Activated T-helper 1 cell treated with anti-CD3 and anti-CD28 coated beads, Interleukin-12 subunit alpha, Interleukin-12 subunit beta, Interleukin-2, Interleukin-4 antibody, amounts not matched to agents 30 ng/mL and 10 ng/mL and 1 ng/mL, durations not matched to agents 14 hours and 24 hours and 36 hours (primary cell): ENCODE results near the gene KCNA10. TPM values are rescaled to one million over a fixed set of nuclear protein-coding genes. Genes with fewer than 3 reads are reported as not detected.
A peak's percentile ranks its signal among the peaks of the same experiment; 100 is the strongest.
"Not testable (repeated sequence)": the region's sequence is repeated elsewhere in the genome, so short reads cannot be mapped to it uniquely, and the experiment has no call there.

Source experiments
- DNase-seq: peaks from one replicate; pipeline ENCODE4 v3.0.0; 2021; ENCODE audit warnings: low spot score
- H3K27ac Mint-ChIP-seq: one replicate; pipeline ENCODE4 v1.8.0; 2021; ENCODE audit warnings: mild to moderate bottlenecking, mixed read lengths
- H3K27me3 Mint-ChIP-seq: one replicate; pipeline ENCODE4 v1.8.0; 2022; ENCODE audit warnings: mild to moderate bottlenecking, moderate library complexity, mixed read lengths; ENCODE audit not compliant: insufficient read depth
- H3K36me3 Mint-ChIP-seq: one replicate; pipeline ENCODE4 v1.8.0; 2021; ENCODE audit warnings: low read depth, mixed read lengths
- H3K4me1 Mint-ChIP-seq: one replicate; pipeline ENCODE4 v1.8.0; 2021; ENCODE audit warnings: low read depth, mixed read lengths
- H3K4me3 Mint-ChIP-seq: one replicate; pipeline ENCODE4 v1.8.0; 2021; ENCODE audit warnings: mild to moderate bottlenecking, moderate library complexity, mixed read lengths
- H3K9me3 Mint-ChIP-seq: one replicate; pipeline ENCODE4 v1.8.0; 2021; ENCODE audit warnings: mixed read lengths
- intact Hi-C: fragments of 100-400 bp; cut with micrococcal nuclease; formaldehyde crosslinking; loops from one replicate; pipeline ENCODE4 v1.15.1; 2024
- total RNA-seq: library from RNA; stranded (reverse); gene quantifications from 2 replicates; pipeline ENCODE4 v1.2.3, GENCODE V29; 2022

The KCNA10 gene
- total RNA-seq, 1 donor from 2014 or later: not detected

DNA sequence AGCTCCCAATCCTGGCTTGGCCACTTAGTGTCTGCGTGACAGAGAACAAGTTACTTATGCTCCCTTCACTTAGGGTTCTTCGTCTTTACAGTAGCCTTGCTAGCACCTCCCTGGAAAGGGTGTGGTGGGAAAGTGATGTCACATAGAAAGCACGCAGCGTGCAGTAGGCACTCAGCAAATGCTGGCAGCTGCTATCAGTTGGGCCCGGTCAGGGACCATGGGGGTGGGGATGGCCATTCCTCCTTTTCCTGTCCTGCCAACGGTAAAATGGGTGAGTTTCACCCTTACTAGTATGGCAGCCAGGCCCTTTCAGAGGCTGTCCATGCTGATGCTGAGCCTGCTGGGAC is 6.2 kb upstream of the KCNA10 start:
- Mint-ChIP-seq H3K36me3 (no peaks in the 10 kb centered on the region), H3K27ac (no peak overlapping the region), H3K27me3 (peaks cover 25% of the 10 kb centered on the region), H3K9me3 (no peaks in the 10 kb centered on the region), H3K4me3 (no peak overlapping the region), H3K4me1 (peaks cover 7% of the 10 kb centered on the region)
- no peak for DNase-seq
- intact Hi-C loops: loop anchor here (10.0 kb wide), 1 partner anchor 170 kb away; no protein-coding TSS in a partner anchor

DNA sequence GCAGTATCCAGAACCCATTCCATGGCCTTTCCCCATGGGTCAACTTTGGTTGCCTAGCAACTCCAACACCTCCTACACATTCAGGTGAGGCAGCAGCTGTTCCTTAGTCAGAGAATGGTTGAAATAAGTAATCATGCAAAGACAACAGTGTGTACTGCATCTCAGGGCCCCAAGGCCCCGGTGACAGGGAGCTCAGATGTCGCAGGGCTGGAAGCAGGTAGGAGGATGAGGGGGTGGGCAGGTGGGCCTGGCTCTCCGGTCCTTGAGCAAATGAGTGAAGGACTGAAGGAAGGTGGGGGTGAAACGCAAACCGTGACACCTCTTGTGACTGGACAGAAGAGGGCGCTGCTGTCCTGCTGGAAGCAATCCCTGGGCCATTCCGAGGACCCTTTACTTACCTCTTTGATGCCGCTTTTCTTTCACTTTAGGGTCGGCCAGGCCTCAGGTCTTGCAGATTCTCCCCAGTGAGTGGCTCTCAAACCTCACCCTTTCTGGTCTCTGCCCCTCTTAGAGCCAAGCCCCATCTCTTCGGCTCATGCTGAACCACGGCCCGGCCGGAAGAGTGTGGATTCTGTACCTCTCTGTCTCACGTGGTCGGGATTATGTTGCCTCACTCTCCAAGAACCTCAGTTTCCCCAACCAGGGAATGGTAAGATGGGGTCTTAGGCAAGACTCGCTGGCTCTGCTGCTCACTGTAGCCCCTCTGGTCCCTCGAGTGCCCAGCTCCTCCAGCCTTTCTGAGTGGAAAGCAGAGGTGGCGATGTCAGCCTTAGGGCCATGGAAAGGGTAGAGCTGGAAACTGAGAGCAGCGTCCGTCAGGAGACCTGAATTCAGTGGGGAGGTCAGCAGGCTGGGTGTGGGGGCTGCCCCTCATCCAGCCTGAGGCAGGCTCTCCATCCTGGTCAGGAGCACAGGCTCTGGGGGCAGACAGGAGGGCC is 5.6 kb upstream of the KCNA10 start:
- peak; percentile 28 for DNase-seq
- no peaks in the 10 kb centered on the region for H3K36me3 Mint-ChIP-seq
- intact Hi-C loops: loop anchor here (1.0 to 10.0 kb wide), 4 partner anchors 91 to 257 kb away; no protein-coding TSS in a partner anchor
- peaks cover 7% of the 10 kb centered on the region for H3K4me1 Mint-ChIP-seq
- H3K27me3 Mint-ChIP-seq: peaks cover 25% of the 10 kb centered on the region
- H3K4me3 Mint-ChIP-seq: no peak overlapping the region
- no peak overlapping the region for H3K27ac Mint-ChIP-seq
- H3K9me3 Mint-ChIP-seq: no peaks in the 10 kb centered on the region

DNA sequence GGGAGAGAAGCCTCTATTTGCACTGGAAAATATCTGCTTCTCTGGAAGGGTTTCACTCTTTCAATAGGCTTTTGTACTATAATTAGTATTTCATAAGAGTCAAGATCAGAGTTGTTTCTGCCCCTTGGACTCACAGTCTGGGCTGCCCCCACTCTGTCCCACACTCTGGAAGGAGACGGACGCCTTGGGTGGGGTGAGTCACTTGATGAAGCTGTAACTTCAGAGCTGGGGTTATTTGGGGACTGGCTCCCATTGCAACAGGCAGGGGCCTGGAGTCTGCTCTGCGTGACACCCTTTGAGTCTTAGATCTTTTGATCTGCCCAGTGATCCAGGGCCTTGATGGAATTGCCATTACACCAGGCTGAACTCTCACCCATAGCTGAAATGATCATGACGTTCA is 4.0 kb upstream of the KCNA10 start:
- Mint-ChIP-seq H3K27ac (no peak overlapping the region), H3K36me3 (no peaks in the 10 kb centered on the region), H3K9me3 (no peaks in the 10 kb centered on the region), H3K4me3 (no peak overlapping the region), H3K27me3 (peaks cover 24% of the 10 kb centered on the region), H3K4me1 (peaks cover 7% of the 10 kb centered on the region)
- intact Hi-C loops: loop anchor here (10.0 kb wide), 1 partner anchor 172 kb away; no protein-coding TSS in a partner anchor
- DNase-seq: no peak

DNA sequence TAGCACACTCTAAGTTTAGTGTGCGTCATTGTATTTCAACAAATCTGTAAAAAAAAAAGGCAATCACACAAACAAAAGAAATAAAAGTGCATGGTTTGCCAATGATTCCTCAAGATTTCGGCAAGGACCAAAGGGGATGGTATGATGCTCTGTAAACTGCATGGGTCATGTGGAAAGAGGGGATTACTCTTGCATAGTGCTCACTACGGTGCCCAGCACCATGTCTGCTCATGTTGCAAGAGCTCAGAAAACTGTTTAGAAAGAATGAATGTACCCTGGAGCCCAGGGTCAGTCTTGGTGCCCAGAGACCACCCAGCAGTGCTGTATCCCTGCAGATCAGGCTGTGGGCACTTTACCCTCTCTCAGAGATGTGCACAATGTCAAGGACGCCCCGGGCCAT is 3.6 kb upstream of the KCNA10 start:
- Mint-ChIP-seq H3K9me3 (no peaks in the 10 kb centered on the region), H3K4me3 (no peak overlapping the region), H3K27me3 (peaks cover 23% of the 10 kb centered on the region), H3K27ac (no peak overlapping the region), H3K36me3 (no peaks in the 10 kb centered on the region), H3K4me1 (peaks cover 7% of the 10 kb centered on the region)
- intact Hi-C loops: loop anchor here (10.0 kb wide), 1 partner anchor 172 kb away; no protein-coding TSS in a partner anchor
- DNase-seq: no peak

DNA sequence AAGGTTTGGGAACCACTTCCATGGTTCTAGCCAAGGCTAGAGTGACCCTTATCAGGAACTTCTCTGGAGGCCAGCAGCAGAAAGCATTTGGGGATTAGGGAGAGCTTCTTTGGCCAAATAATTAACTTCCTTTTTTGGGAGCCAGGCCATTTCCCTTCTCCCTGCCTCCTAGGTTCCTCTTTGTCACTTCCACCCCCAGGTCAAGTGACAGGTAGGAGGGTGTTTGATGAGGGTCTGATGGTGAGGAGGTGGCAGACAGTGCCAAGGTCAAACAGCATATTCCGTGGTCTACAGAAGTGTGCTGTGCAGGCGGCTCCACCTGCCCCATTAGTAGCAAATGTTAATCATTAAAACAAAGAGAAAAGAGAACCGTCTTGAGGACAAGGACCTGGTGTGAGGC is 1.9 kb upstream of the KCNA10 start:
- Mint-ChIP-seq H3K27me3 (peaks cover 12% of the 10 kb centered on the region), H3K9me3 (no peaks in the 10 kb centered on the region), H3K4me3 (no peak overlapping the region), H3K4me1 (peaks cover 7% of the 10 kb centered on the region), H3K36me3 (no peaks in the 10 kb centered on the region), H3K27ac (no peak overlapping the region)
- DNase-seq: no peak
- intact Hi-C loops: loop anchor here (10.0 kb wide), 1 partner anchor 174 kb away; no protein-coding TSS in a partner anchor

DNA sequence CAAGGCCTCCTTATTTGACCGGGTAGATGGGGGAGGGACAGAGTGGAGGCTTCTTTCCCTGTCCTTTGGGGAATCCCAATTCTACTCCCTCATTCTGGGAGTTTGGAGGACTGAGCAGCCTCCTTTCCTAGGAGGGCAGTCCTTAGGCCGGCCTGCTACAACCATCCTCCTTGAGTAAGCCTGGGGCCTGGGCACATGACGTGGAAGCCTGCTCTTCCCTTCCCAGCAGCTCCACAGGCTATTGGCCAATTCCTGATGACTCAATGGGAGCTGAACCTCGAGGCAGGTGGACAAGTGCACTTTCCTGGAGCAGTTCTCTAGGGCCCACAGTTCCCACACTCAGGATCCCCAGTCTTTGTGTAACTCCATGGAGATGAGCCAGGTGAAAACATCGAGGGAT is 3.1 kb downstream of the KCNA10 start:
- H3K27ac Mint-ChIP-seq: no peak overlapping the region
- intact Hi-C loops: no loop called here
- no peak for DNase-seq
- peaks cover 3% of the 10 kb centered on the region for H3K27me3 Mint-ChIP-seq
- H3K4me1 Mint-ChIP-seq: no peaks in the 10 kb centered on the region
- no peaks in the 10 kb centered on the region for H3K9me3 Mint-ChIP-seq
- H3K4me3 Mint-ChIP-seq: no peak overlapping the region
- H3K36me3 Mint-ChIP-seq: no peaks in the 10 kb centered on the region

DNA sequence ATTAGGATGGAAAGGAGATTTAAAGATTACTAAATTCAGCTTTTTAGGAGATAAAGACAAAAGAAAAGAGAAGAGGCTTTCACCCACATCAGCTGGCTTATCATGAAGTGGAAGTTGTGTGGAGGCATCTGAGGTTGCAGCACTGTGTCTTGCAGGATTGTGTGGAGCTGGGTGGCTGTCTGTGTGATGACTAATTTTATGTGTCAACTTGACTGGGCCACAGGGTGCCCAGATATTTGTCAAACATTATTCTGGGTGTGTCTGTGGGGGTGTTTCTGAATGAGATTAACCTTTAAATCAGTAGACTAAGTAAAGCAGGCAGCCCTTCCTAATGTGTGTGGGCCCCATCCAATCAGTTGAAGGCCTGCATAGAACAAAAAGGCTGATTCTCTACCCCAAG is 3.9 kb downstream of the KCNA10 start:
- Mint-ChIP-seq H3K27ac (no peak overlapping the region), H3K4me3 (no peak overlapping the region), H3K36me3 (no peaks in the 10 kb centered on the region), H3K9me3 (no peaks in the 10 kb centered on the region), H3K27me3 (peaks cover 3% of the 10 kb centered on the region), H3K4me1 (no peaks in the 10 kb centered on the region)
- intact Hi-C loops: no loop called here
- no peak for DNase-seq

DNA sequence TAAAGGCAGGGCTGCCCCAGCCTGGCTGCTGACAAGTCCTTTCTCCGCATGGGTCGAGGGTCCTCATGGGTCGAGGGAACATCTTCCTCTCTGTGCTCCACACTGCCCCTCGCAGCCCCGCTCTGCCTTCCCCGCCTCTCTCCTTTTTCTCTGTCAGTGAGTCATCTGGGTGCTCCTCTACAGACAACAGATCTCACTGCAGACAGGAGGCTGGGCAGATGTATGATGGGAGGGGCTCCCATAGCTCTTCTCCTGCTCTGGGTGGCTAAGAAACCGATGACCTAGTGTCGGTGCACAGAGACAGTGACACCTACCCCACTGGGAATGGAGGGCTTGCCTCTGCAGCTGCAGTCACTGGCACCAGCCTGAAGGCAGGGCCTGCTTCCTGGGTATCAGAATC is 5.5 kb downstream of the KCNA10 start:
- Mint-ChIP-seq H3K27ac (no peak overlapping the region), H3K9me3 (no peaks in the 10 kb centered on the region), H3K4me3 (no peak overlapping the region), H3K36me3 (no peaks in the 10 kb centered on the region), H3K4me1 (no peaks in the 10 kb centered on the region), H3K27me3 (peaks cover 8% of the 10 kb centered on the region)
- intact Hi-C loops: no loop called here
- DNase-seq: no peak

DNA sequence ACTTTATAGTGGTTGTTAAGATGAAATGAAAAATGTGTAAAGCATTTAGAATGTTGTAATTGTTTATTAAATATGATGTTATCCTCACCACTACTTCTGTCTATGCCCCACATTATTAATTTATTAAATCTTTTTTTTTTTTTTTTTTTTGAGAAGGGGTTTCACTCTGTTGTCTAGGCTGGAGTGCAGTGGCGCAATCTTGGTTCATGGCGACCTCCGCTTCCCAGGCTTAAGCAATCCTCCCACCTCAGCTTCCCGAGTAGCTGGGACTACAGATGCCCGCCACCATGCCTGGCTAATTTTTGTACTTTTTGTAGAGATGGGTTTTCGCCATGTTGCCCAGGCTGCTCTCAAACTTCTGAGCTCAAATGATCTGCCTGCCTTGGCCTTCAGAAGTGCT is 7.5 kb downstream of the KCNA10 start:
- Mint-ChIP-seq H3K27me3 (peaks cover 10% of the 10 kb centered on the region), H3K36me3 (no peaks in the 10 kb centered on the region), H3K9me3 (no peaks in the 10 kb centered on the region), H3K4me3 (no peak overlapping the region), H3K4me1 (no peaks in the 10 kb centered on the region), H3K27ac (no peak overlapping the region)
- intact Hi-C loops: no loop called here
- DNase-seq: no peak

DNA sequence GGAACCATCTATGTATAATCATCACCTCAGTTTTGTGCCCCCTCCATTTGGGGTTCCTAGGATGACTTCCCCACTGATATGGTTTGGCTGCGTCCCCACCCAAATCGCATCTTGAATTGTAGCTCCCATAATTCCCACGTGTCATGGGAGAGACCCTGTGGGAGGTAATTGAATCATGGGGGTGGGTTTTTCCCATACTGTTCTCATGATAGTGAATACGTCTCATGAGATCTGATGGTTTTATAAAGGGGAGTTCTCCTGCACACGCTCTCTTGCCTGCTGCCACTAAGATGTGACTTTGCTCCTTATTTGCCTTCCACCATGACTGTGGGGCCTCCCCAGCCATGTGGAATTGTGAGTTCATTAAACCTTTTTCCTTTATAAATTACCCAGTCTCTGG is 8.1 kb downstream of the KCNA10 start:
- DNase-seq, H3K27ac Mint-ChIP-seq, H3K4me1 Mint-ChIP-seq, H3K36me3 Mint-ChIP-seq, intact Hi-C loops, H3K9me3 Mint-ChIP-seq, H3K4me3 Mint-ChIP-seq: not testable (repeated sequence)
- H3K27me3 Mint-ChIP-seq: peaks cover 12% of the 10 kb centered on the region

DNA sequence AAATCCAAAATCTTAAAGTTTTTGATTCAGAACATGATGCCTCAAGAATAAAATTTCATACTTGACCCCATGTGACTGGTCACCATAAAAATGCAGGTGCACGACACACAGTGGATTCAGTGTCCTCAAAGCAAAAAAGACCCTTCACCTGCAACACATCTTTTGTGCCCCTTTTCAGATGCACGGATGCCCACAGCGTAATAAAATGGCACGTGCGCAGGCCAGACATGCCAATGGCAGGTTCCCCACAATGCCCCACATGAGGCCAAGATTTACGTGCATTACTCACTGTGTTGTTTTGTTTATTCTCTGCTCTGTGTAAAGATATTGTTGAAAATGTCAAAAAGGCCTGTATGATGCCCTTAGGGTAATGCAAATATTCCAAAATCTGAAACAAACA is 9.3 kb downstream of the KCNA10 start:
- Mint-ChIP-seq H3K27ac (no peak overlapping the region), H3K4me3 (no peak overlapping the region), H3K36me3 (no peaks in the 10 kb centered on the region), H3K27me3 (peaks cover 12% of the 10 kb centered on the region), H3K4me1 (no peaks in the 10 kb centered on the region), H3K9me3 (no peaks in the 10 kb centered on the region)
- intact Hi-C loops: no loop called here
- DNase-seq: no peak

DNA sequence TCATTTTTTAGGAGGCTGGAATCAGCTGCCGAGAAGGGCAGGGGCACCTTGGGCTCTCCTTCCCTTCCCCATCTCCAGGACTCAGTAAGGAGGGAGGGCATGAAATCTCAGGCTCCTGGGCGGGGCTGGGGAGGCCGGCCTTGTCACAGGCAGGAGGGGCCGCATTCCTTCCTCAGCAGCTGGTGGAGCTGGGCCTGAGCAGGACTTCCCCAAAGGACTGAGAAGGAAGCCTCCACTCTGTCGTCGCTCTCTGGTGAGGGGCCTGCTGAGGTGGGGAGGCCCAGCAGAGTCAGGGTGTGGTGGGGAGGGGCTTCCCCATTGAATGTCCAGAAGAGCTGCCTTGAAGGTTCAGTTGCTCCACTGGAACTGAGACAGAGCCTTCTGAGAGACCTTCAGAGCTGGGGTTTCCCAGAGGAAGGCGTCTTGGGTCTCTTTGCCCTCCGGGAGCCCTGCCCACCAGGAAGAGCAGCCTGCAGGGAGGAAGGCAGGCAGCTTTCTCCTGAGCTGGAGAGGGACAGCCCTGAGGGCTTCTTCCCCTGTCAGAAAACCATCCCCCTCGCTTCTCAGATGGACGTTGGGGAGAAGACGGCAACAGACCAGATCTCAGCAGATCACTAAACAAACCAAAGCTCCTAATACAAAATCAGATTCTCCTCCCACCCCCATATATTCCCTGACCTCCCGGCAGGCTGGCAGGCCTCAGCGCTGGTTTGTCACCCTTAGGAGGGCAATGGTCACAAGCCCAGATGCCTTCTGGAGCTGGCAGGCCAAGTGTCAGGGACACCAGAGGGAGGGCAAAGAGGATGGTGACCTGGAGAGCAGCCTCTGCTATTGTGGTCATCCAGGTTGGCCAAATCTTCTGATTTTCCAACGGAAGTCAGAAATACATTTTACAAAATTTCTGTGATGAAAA is 10.7 kb downstream of the KCNA10 start:
- Mint-ChIP-seq H3K36me3 (no peaks in the 10 kb centered on the region), H3K9me3 (no peaks in the 10 kb centered on the region), H3K27ac (no peak overlapping the region), H3K27me3 (peaks cover 14% of the 10 kb centered on the region), H3K4me3 (no peak overlapping the region), H3K4me1 (no peaks in the 10 kb centered on the region)
- no peak for DNase-seq
- intact Hi-C loops: no loop called here

DNA sequence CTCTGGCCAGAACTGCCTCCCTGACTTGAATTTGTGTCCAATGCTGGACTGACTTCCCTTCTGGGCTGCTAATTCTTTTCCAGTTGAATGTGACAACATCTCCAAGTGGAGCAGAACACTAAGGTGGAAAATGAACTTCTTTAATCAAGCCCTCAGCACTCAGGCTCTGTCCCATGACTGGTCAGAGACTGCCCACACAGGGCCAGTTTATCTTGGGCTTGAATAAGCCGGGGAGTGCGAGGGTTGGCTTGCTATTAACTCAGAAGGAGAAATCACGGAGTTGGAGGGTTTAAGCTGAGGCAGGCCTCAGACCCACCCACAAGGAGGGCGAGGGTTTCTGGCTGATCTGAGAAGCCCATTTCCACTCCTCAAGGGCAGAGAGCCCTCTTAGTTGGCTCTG is 12.4 kb downstream of the KCNA10 start:
- Mint-ChIP-seq H3K4me1 (no peaks in the 10 kb centered on the region), H3K9me3 (no peaks in the 10 kb centered on the region), H3K27me3 (peaks cover 24% of the 10 kb centered on the region), H3K4me3 (no peak overlapping the region), H3K36me3 (no peaks in the 10 kb centered on the region), H3K27ac (no peak overlapping the region)
- intact Hi-C loops: no loop called here
- no peak for DNase-seq
